Chondrocyte (in vitro differentiated cells): ENCODE results near the gene GMPPB. TPM values are rescaled to one million over a fixed set of nuclear protein-coding genes. Genes with fewer than 3 reads are reported as not detected.

Experiments used
- DNase-seq: peaks from one replicate; pipeline ENCODE4 v3.0.0; 2021; ENCODE audit warnings: mixed read lengths, low spot score
- H3K27ac Mint-ChIP-seq: one replicate; pipeline ENCODE4 v1.8.0; 2021; ENCODE audit warnings: mild to moderate bottlenecking, moderate library complexity, mixed read lengths; ENCODE audit not compliant: unreplicated experiment
- H3K27me3 Mint-ChIP-seq: 2 replicates; pipeline ENCODE4 v1.8.0; 2021; ENCODE audit warnings: low read depth, mixed read lengths
- H3K36me3 Mint-ChIP-seq: 2 replicates; pipeline ENCODE4 v1.8.0; 2021; ENCODE audit warnings: low read depth, mixed read lengths
- H3K4me1 Mint-ChIP-seq: 2 replicates; pipeline ENCODE4 v1.8.0; 2021; ENCODE audit warnings: low read depth, mild to moderate bottlenecking, mixed read lengths
- H3K4me3 Mint-ChIP-seq: one replicate; pipeline ENCODE4 v1.8.0; 2021; ENCODE audit warnings: mild to moderate bottlenecking, moderate library complexity, mixed read lengths; ENCODE audit not compliant: unreplicated experiment
- H3K9me3 Mint-ChIP-seq: 2 replicates; pipeline ENCODE4 v1.8.0; 2021; ENCODE audit warnings: low read depth, mixed read lengths
- CTCF ChIP-seq: fragments of 200-600 bp; sonication (generic); IDR thresholded peaks from 2 replicates; pipeline ENCODE4 v1.5.0; 2021; ENCODE audit warnings: antibody characterized with exemption, mild to moderate bottlenecking, moderate library complexity
- total RNA-seq: library from RNA; stranded (reverse); gene quantifications from 3 replicates; pipeline ENCODE4 v1.2.1, GENCODE V29; 2021

Gene GMPPB
- total RNA-seq, 1 donor from 2014 or later, result 28.4 TPM

GRCh38 chr3:49706456-49707112, 17.2 kb downstream of the GMPPB start:
- Mint-ChIP-seq H3K4me3 (no peak overlapping the region), H3K27ac (no peak overlapping the region), H3K27me3 (no peaks in the 10 kb centered on the region), H3K9me3 (no peaks in the 10 kb centered on the region), H3K4me1 (peaks cover 2% of the 10 kb centered on the region), H3K36me3 (peaks cover 11% of the 10 kb centered on the region)
- DNase-seq, result no peak
- no peak for TF ChIP-seq CTCF

DNA sequence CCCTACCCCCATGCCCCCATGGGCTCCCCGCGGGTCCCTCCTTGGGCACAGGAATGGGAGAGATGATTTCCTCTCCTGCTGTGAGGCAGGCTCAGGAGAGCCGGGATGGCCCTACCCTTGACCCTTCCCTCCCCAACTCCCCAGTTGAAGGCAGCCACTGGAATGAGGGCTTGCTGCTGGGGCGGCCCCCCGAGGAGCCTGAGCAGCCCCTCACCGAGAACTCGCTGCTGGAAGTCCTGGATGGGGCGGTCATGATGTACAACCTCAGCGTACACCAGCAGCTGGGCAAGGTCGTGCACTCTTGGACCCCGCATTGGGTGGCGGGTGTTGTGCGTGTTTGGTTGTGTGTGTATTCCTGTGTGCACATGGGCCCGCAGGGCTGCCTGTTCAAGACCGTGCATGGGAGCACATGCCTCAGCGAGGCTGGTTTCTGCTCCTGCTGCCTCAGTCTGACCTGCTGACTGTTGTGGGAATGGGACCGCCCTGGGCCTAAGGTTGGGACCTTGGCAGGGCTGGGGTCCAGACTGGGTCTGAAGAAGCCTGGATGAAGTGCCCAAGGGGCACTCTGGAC, 18.3 kb downstream of the GMPPB start:
- DNase-seq, result no peak
- no peak overlapping the region for H3K27ac Mint-ChIP-seq
- H3K4me1 Mint-ChIP-seq, result peaks cover 2% of the 10 kb centered on the region
- no peaks in the 10 kb centered on the region for H3K9me3 Mint-ChIP-seq
- no peak for TF ChIP-seq CTCF
- H3K27me3 Mint-ChIP-seq, result no peaks in the 10 kb centered on the region
- H3K36me3 Mint-ChIP-seq, result peaks cover 11% of the 10 kb centered on the region
- no peak overlapping the region for H3K4me3 Mint-ChIP-seq

DNA sequence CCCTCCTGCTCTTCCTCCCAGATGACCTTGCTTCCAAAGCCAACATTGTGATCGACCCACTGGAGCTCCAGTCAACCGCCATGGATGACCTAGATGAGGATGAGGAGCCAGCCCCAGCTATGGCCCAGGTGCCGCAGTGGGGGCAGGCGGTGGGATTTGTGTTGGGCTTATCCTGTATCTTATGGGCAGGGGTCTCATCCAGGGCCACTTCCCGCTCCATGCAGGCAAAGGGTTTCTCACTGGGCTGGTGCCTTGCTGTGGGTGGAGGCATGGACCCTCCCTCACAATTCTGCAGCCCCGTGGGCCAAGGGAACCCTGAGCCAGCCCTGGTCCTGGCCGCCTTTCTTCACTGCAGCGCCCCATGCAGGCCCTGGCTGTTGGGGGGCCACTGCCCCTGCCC, 19.1 kb downstream of the GMPPB start:
- DNase-seq, result no peak
- no peak overlapping the region for H3K27ac Mint-ChIP-seq
- no peaks in the 10 kb centered on the region for H3K9me3 Mint-ChIP-seq
- no peaks in the 10 kb centered on the region for H3K27me3 Mint-ChIP-seq
- no peak overlapping the region for H3K4me3 Mint-ChIP-seq
- TF ChIP-seq CTCF, result no peak
- peaks cover 11% of the 10 kb centered on the region for H3K36me3 Mint-ChIP-seq
- H3K4me1 Mint-ChIP-seq, result peaks cover 2% of the 10 kb centered on the region

GRCh38 chr3:49703956-49704355, 19.8 kb downstream of the GMPPB start:
- H3K9me3 Mint-ChIP-seq, result no peaks in the 10 kb centered on the region
- peaks cover 11% of the 10 kb centered on the region for H3K36me3 Mint-ChIP-seq
- H3K27me3 Mint-ChIP-seq, result no peaks in the 10 kb centered on the region
- H3K4me3 Mint-ChIP-seq, result no peak overlapping the region
- peak overlapping the region; percentile 75 for H3K27ac Mint-ChIP-seq
- H3K4me1 Mint-ChIP-seq, result peaks cover 5% of the 10 kb centered on the region
- DNase-seq, result no peak
- TF ChIP-seq CTCF, result no peak

GRCh38 chr3:49703443-49703927, 20.3 kb downstream of the GMPPB start:
- Mint-ChIP-seq H3K27me3 (no peaks in the 10 kb centered on the region), H3K4me3 (no peak overlapping the region), H3K9me3 (no peaks in the 10 kb centered on the region), H3K27ac (no peak overlapping the region), H3K4me1 (peaks cover 7% of the 10 kb centered on the region), H3K36me3 (peaks cover 11% of the 10 kb centered on the region)
- peak; percentile 87 for TF ChIP-seq CTCF
- DNase-seq, result no peak
